ENCODE data around the gene CHST9.

GRCh38 chr18:27120246-27120645 lies 64.9 kb downstream of the CHST9 start:
- TF ChIP-seq CTCF (IDR thresholded peaks at IDR 0.05), result no peak
- TF ChIP-seq POLR2A (IDR thresholded peaks at IDR 0.05), result no peak
